A549 (cell line): ENCODE measurements around the gene NPLOC4. TPM values are rescaled to one million over a fixed set of nuclear protein-coding genes. Genes with fewer than 3 reads are reported as not detected.

Source experiments
- ATAC-seq, 2 experiments: fragments of 200-7000 bp in 1 of 2; fragments of >200 bp in 1 of 2; cut with Nextera tagmentation in 1 of 2; cut with Tn5 transposase in 1 of 2; 3 replicates each; pipeline versions ENCODE4 v1.8.0 to v1.9.1; 2018 to 2020; ENCODE audit warnings: mild to moderate bottlenecking in 1 of 2, moderate library complexity in 1 of 2
- CTCF ChIA-PET: fragments of 300-600 bp; sonication (Branson Sonifier 250); formaldehyde crosslinking; extraction: SDS; loops from one replicate; lab custom pipeline; 2021; ENCODE audit warnings: antibody characterized with exemption, inconsistent platforms; lab: Yijun Ruan, JAX
- POLR2A ChIA-PET: fragments of 350-600 bp; formaldehyde crosslinking; extraction: SDS; loops from one replicate; lab custom pipeline; 2021; ENCODE audit warnings: antibody characterized with exemption, inconsistent platforms; lab: Yijun Ruan, JAX
- DNase-seq, 2 experiments: peaks; one replicate each; pipeline versions ENCODE4 v3.0.0 to v3.0.0-alpha.2; 2011 to 2016; ENCODE audit warnings: low read depth in 1 of 2, low spot score in 1 of 2
- FAIRE-seq: peaks from 2 replicates; lab custom pipeline; 2011; peaks lifted over from hg19 to GRCh38; lab: Jason Lieb, UNC
- H3K27ac ChIP-seq, 2 experiments: fragments of >200 bp; sonication (Bioruptor Twin); formaldehyde crosslinking; 3 replicates each; pipeline ENCODE4 v1.5.1; 2016 to 2017
- H3K4me1 ChIP-seq: fragments of >200 bp; sonication (Bioruptor Twin); formaldehyde crosslinking; 3 replicates; pipeline ENCODE4 v1.6.1; 2016
- H3K4me2 ChIP-seq: fragments of >200 bp; sonication (Bioruptor Twin); formaldehyde crosslinking; 3 replicates; pipeline ENCODE4 v1.6.1; 2016
- H3K4me3 ChIP-seq: fragments of >200 bp; sonication (Bioruptor Twin); formaldehyde crosslinking; 3 replicates; pipeline ENCODE4 v1.5.1; 2016
- H3K9me3 ChIP-seq: fragments of >200 bp; sonication (Bioruptor Twin); formaldehyde crosslinking; 3 replicates; pipeline ENCODE4 v1.6.1; 2016
- CBX2 ChIP-seq: fragments of 200-600 bp; sonication (generic); IDR thresholded peaks from 2 replicates; pipeline ENCODE4 v1.6.1; 2016; ENCODE audit warnings: low read depth, mild to moderate bottlenecking, borderline replicate concordance
- CBX8 ChIP-seq: fragments of 200-600 bp; sonication (generic); IDR thresholded peaks from 2 replicates; pipeline ENCODE4 v1.6.1; 2016
- CEBPB ChIP-seq, 2 experiments: fragments of >200 bp in 1 of 2; sonication (Bioruptor Twin) in 1 of 2; formaldehyde crosslinking in 1 of 2; IDR thresholded peaks; 2 replicates each; pipeline ENCODE4 v1.6.1; 2012 to 2016
- CHD2 ChIP-seq: fragments of 150-350 bp; IDR thresholded peaks from 2 replicates; pipeline ENCODE4 v1.6.1; 2014; ENCODE audit warnings: low read length; ENCODE audit not compliant: partially characterized antibody
- EHMT2 ChIP-seq: fragments of 200-600 bp; sonication (generic); IDR thresholded peaks from 2 replicates; pipeline ENCODE4 v1.6.1; 2016; ENCODE audit warnings: antibody characterized with exemption, low read depth, mild to moderate bottlenecking, moderate library complexity
- EP300 ChIP-seq, 2 experiments: fragments of >200 bp; sonication (Bioruptor Twin); formaldehyde crosslinking; IDR thresholded peaks; 2 replicates in 1 of 2; 3 replicates in 1 of 2; pipeline ENCODE4 v1.6.1; 2016 to 2017
- FOSL2 ChIP-seq, 2 experiments: fragments of 450-650 bp in 1 of 2; fragments of >200 bp in 1 of 2; sonication (Bioruptor Twin) in 1 of 2; formaldehyde crosslinking; IDR thresholded peaks; 2 replicates each; pipeline versions ENCODE4 v1.5.0 to v1.6.1; 2016 to 2020; ENCODE audit warnings: mild to moderate bottlenecking in 1 of 2, moderate library complexity in 1 of 2
- GATA3 ChIP-seq: IDR thresholded peaks from 2 replicates; pipeline ENCODE4 v1.6.1; 2012; ENCODE audit warnings: borderline replicate concordance
- HDAC2 ChIP-seq: fragments of 200-600 bp; sonication (generic); IDR thresholded peaks from 2 replicates; pipeline ENCODE4 v1.6.1; 2016
- HOXA7 ChIP-seq: fragments of 250-450 bp; sonication (Bioruptor Pico); IDR thresholded peaks from 2 replicates; pipeline ENCODE4 v1.5.0; 2020; ENCODE audit warnings: mild to moderate bottlenecking, moderate library complexity
- HOXB13 ChIP-seq: fragments of 250-450 bp; sonication (Bioruptor Pico); IDR thresholded peaks from 2 replicates; pipeline ENCODE4 v1.5.0; 2020; ENCODE audit warnings: low read depth, mild to moderate bottlenecking, moderate library complexity
- JUNB ChIP-seq: fragments of >200 bp; sonication (Bioruptor Twin); formaldehyde crosslinking; IDR thresholded peaks from 2 replicates; pipeline ENCODE4 v1.6.1; 2016
- KDM5A ChIP-seq: fragments of 200-600 bp; sonication (generic); IDR thresholded peaks from 2 replicates; pipeline ENCODE4 v1.6.1; 2016; ENCODE audit warnings: antibody characterized with exemption, mild to moderate bottlenecking
- MAFK ChIP-seq: fragments of 450-650 bp; IDR thresholded peaks from 2 replicates; pipeline ENCODE4 v1.6.1; 2014; ENCODE audit not compliant: partially characterized antibody
- MAZ ChIP-seq: fragments of 150-350 bp; IDR thresholded peaks from 2 replicates; pipeline ENCODE4 v1.6.1; 2014; ENCODE audit warnings: antibody characterized with exemption, low read depth, low read length, borderline replicate concordance
- NPAS2 ChIP-seq: fragments of 250-450 bp; sonication (Bioruptor Pico); IDR thresholded peaks from 2 replicates; pipeline ENCODE4 v1.8.0; 2022; ENCODE audit warnings: mild to moderate bottlenecking, moderate library complexity, borderline replicate concordance
- POLR2A ChIP-seq: IDR thresholded peaks from 2 replicates; pipeline ENCODE4 v1.6.1; 2012; ENCODE audit warnings: mild to moderate bottlenecking, low read length
- POLR2AphosphoS2 ChIP-seq: conservative IDR thresholded peaks from 2 replicates; pipeline ENCODE4 v1.6.1; 2012; ENCODE audit warnings: low read length, improper control_type of control experiment, inconsistent platforms
- RFX5 ChIP-seq: fragments of 450-650 bp; IDR thresholded peaks from 2 replicates; pipeline ENCODE4 v1.7.1; 2014; ENCODE audit warnings: antibody characterized with exemption, mild to moderate bottlenecking, moderate library complexity
- RNF2 ChIP-seq: fragments of 200-600 bp; sonication (generic); IDR thresholded peaks from 2 replicates; pipeline ENCODE4 v1.6.1; 2016; ENCODE audit warnings: low read depth, mild to moderate bottlenecking, antibody characterized with exemption, moderate library complexity, borderline replicate concordance
- SREBF2 ChIP-seq: fragments of 450-650 bp; IDR thresholded peaks from 2 replicates; pipeline ENCODE4 v1.6.1; 2014; ENCODE audit warnings: mild to moderate bottlenecking, moderate library complexity
- TFCP2L1 ChIP-seq: fragments of 250-450 bp; sonication (Bioruptor Pico); IDR thresholded peaks from 2 replicates; pipeline ENCODE4 v1.5.0; 2021; ENCODE audit warnings: mild to moderate bottlenecking
- TP53 ChIP-seq: fragments of 250-450 bp; sonication (Bioruptor Pico); IDR thresholded peaks from 2 replicates; pipeline ENCODE4 v1.5.0; 2021; ENCODE audit warnings: mild to moderate bottlenecking, moderate library complexity
- ZC3H11A ChIP-seq: fragments of 450-650 bp; IDR thresholded peaks from 2 replicates; pipeline ENCODE4 v1.6.1; 2014; ENCODE audit warnings: antibody characterized with exemption, mild to moderate bottlenecking
- ZNF302 ChIP-seq: fragments of 250-450 bp; sonication (Bioruptor Pico); IDR thresholded peaks from 2 replicates; pipeline ENCODE4 v1.9.0; 2021; ENCODE audit warnings: inconsistent platforms, mild to moderate bottlenecking, moderate library complexity
- ZSCAN20 ChIP-seq: fragments of 250-450 bp; sonication (Bioruptor Pico); IDR thresholded peaks from 2 replicates; pipeline ENCODE4 v1.8.0; 2022; ENCODE audit warnings: mild to moderate bottlenecking, moderate library complexity
- WGBS: methylation state at CpG from one replicate; pipeline ENCODE4 v1.1.6; 2017; ENCODE audit errors: missing lambda C conversion rate; 5-methylcytosine and 5-hydroxymethylcytosine counted together
- polyA plus RNA-seq, 4 experiments: library from polyadenylated mRNA; depleted of rRNA in 3 of 4; stranded (reverse); fragments of >200 nt; fragmentation: RNase III in 1 of 4; extraction: RNeasy Plus Mini Kit Qiagen cat#74134 plus additional on column Dnase treatment in 1 of 4; gene quantifications; 2 replicates in 3 of 4; 3 replicates in 1 of 4; pipeline ENCODE4 v1.2.3, GENCODE V29; 2011 to 2017
- TF ChIP-seq, protein P1 (sequence below): fragments of >200 bp; sonication (Bioruptor Twin); formaldehyde crosslinking; IDR thresholded peaks from 3 replicates; pipeline ENCODE4 v1.5.1; 2016
- TF ChIP-seq, protein P2 (sequence below): fragments of 450-650 bp; IDR thresholded peaks from 2 replicates; pipeline ENCODE4 v1.6.1; 2014; ENCODE audit warnings: antibody characterized with exemption
- TF ChIP-seq, protein P3 (sequence below): IDR thresholded peaks from 2 replicates; pipeline ENCODE4 v1.6.1; 2012
- TF ChIP-seq, protein P4 (sequence below): IDR thresholded peaks from 2 replicates; pipeline ENCODE4 v1.6.1; 2012

The NPLOC4 gene
- polyA plus RNA-seq, 2 of the 4 experiments (the other 2 are of a cell fraction), result 98.5 to 101 TPM

DNA sequence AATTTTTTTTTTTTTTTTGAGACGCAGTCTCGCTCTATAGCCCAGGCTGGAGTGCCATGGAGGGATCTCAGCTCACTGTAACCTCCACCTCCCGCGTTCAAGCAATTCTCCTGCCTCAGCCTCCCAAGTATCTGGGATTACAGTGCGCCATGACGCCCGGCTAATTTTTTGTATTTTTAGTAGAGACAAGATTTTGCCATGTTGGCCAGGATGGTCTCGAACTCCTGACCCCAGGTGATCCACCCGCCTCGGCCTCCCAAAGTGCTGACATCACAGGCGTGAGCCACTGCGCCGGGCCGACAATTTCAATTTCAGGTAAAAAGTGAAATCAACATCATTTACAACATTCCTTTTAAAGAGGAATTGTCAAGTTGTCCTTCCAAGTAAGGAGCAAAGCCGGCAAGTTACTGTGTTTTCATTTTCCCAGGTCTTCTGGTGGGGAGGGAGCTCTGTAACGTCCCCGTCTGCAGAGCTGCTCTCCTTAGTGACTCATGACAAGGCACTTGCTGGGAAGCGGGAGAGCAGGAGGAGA, 873 bp downstream of the NPLOC4 start:
- H3K27ac ChIP-seq, result peak overlapping the region; percentile 97
- TF ChIP-seq EP300 (IDR thresholded peaks at IDR 0.05) (no peak), EHMT2 (no peak), HDAC2 (no peak), RNF2 (no peak), POLR2A (no peak), ZSCAN20 (CRISPR knock-in tag) (no peak), CEBPB (IDR thresholded peaks at IDR 0.05) (no peak), GATA3 (no peak), MAZ (no peak), TP53 (CRISPR knock-in tag) (no peak), NPAS2 (CRISPR knock-in tag) (no peak), HOXA7 (CRISPR knock-in tag) (no peak), CHD2 (no peak), JUNB (no peak), CBX8 (no peak), KDM5A (no peak), ZC3H11A (no peak), ZNF302 (CRISPR knock-in tag) (no peak), MAFK (peak; percentile 3), CBX2 (no peak), RFX5 (peak; percentile 94), POLR2AphosphoS2 (no peak), TFCP2L1 (CRISPR knock-in tag) (no peak), FOSL2 (IDR thresholded peaks at IDR 0.05) (no peak), FOSL2 (CRISPR knock-in tag; IDR thresholded peaks at IDR 0.05) (0 out of 2 replicates have a peak, but pooled peaks have one; percentile 42), HOXB13 (CRISPR knock-in tag) (no peak), SREBF2 (no peak)
- TF ChIP-seq, protein P1, sequence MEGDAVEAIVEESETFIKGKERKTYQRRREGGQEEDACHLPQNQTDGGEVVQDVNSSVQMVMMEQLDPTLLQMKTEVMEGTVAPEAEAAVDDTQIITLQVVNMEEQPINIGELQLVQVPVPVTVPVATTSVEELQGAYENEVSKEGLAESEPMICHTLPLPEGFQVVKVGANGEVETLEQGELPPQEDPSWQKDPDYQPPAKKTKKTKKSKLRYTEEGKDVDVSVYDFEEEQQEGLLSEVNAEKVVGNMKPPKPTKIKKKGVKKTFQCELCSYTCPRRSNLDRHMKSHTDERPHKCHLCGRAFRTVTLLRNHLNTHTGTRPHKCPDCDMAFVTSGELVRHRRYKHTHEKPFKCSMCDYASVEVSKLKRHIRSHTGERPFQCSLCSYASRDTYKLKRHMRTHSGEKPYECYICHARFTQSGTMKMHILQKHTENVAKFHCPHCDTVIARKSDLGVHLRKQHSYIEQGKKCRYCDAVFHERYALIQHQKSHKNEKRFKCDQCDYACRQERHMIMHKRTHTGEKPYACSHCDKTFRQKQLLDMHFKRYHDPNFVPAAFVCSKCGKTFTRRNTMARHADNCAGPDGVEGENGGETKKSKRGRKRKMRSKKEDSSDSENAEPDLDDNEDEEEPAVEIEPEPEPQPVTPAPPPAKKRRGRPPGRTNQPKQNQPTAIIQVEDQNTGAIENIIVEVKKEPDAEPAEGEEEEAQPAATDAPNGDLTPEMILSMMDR, result no peak
- TF ChIP-seq, protein P2, sequence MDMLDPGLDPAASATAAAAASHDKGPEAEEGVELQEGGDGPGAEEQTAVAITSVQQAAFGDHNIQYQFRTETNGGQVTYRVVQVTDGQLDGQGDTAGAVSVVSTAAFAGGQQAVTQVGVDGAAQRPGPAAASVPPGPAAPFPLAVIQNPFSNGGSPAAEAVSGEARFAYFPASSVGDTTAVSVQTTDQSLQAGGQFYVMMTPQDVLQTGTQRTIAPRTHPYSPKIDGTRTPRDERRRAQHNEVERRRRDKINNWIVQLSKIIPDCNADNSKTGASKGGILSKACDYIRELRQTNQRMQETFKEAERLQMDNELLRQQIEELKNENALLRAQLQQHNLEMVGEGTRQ, result no peak
- TF ChIP-seq, protein P3, sequence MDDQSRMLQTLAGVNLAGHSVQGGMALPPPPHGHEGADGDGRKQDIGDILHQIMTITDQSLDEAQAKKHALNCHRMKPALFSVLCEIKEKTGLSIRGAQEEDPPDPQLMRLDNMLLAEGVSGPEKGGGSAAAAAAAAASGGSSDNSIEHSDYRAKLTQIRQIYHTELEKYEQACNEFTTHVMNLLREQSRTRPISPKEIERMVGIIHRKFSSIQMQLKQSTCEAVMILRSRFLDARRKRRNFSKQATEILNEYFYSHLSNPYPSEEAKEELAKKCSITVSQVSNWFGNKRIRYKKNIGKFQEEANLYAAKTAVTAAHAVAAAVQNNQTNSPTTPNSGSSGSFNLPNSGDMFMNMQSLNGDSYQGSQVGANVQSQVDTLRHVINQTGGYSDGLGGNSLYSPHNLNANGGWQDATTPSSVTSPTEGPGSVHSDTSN, result no peak
- TF ChIP-seq, protein P4, sequence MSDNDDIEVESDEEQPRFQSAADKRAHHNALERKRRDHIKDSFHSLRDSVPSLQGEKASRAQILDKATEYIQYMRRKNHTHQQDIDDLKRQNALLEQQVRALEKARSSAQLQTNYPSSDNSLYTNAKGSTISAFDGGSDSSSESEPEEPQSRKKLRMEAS, result 0 out of 2 replicates have a peak, but pooled peaks have one; percentile 11
- WGBS, result 4% methylated on average over 18 of the region's 18 CpGs
- DNase-seq, result no peak
- ChIA-PET CTCF (interaction anchor here (2.2 kb wide), 1 partner anchor 34 kb away, joined by 10 read pairs; no protein-coding TSS in a partner anchor), POLR2A (interaction anchor here (0.6 to 1.7 kb wide), 5 partner anchors 16 to 327 kb away, joined by 3 to 8 read pairs (median 3); partner anchors contain the start of genes CCDC137 and OXLD1)
- ATAC-seq, result peak; percentile 78 to 84; a peak in 5 of 6 replicates
- H3K9me3 ChIP-seq, result no peaks in the 10 kb centered on the region
- FAIRE-seq, result no peak
- H3K4me1 ChIP-seq, result peaks cover 19% of the 10 kb centered on the region
- peak overlapping the region; percentile 88 for H3K4me2 ChIP-seq
- peak overlapping the region; percentile 79 for H3K4me3 ChIP-seq
